SU-DHL-6 (cell line): Measurements from ENCODE around the gene MKS1.

Source experiments
- H2AFZ ChIP-seq: fragments of 200-600 bp; sonication (generic); 2 replicates; pipeline ENCODE4 v1.6.1; 2014; ENCODE audit warnings: low read depth, mild to moderate bottlenecking, moderate library complexity, mixed read lengths, antibody characterized with exemption, low read length; ENCODE audit not compliant: severe bottlenecking
- H3F3A ChIP-seq: fragments of 200-600 bp; shearing (Covaris generic); 2 replicates; pipeline ENCODE4 v1.6.0; 2016; ENCODE audit warnings: antibody characterized with exemption, mild to moderate bottlenecking; ENCODE audit not compliant: insufficient read depth
- H3K27ac ChIP-seq: fragments of 200-600 bp; sonication (generic); 2 replicates; pipeline ENCODE4 v1.5.1; 2016; ENCODE audit warnings: low read depth, mild to moderate bottlenecking, low read length, moderate library complexity, mixed read lengths
- H3K27me3 ChIP-seq: fragments of 200-600 bp; sonication (generic), shearing (Covaris generic); 2 replicates; pipeline ENCODE4 v1.6.0; 2014; ENCODE audit warnings: mild to moderate bottlenecking, low read length
- H3K36me3 ChIP-seq: fragments of 200-600 bp; sonication (generic); 2 replicates; pipeline ENCODE4 v1.6.1; 2014; ENCODE audit warnings: mild to moderate bottlenecking, low read length, mixed read lengths
- H3K4me2 ChIP-seq: fragments of 300-600, 200-600 bp; shearing (Covaris generic), sonication (generic); 2 replicates; pipeline ENCODE4 v1.6.0; 2014; ENCODE audit warnings: low read length, low read depth, mild to moderate bottlenecking; ENCODE audit not compliant: poor library complexity, severe bottlenecking
- H3K4me3 ChIP-seq: fragments of 200-600 bp; sonication (generic); 2 replicates; pipeline ENCODE4 v1.5.1; 2014; ENCODE audit warnings: antibody characterized with exemption, low read length, mild to moderate bottlenecking, mixed read lengths; ENCODE audit not compliant: insufficient read depth, poor library complexity, severe bottlenecking
- H3K79me2 ChIP-seq: fragments of 200-600 bp; sonication (generic); 2 replicates; pipeline ENCODE4 v1.6.1; 2014; ENCODE audit warnings: mild to moderate bottlenecking, low read length, moderate library complexity; ENCODE audit not compliant: insufficient read depth
- H3K9ac ChIP-seq: fragments of 200-600 bp; sonication (generic); 2 replicates; pipeline ENCODE4 v1.7.0; 2014; ENCODE audit warnings: mild to moderate bottlenecking, low read length
- H3K9me2 ChIP-seq: fragments of 200-600 bp; sonication (generic); replicated peaks from 2 replicates; pipeline ENCODE4 v1.6.1; 2014; ENCODE audit warnings: low read length; ENCODE audit not compliant: insufficient read depth
- H3K9me3 ChIP-seq: fragments of 200-600 bp; sonication (generic); 2 replicates; pipeline ENCODE4 v1.6.1; 2014; ENCODE audit warnings: low read length, mixed read lengths; ENCODE audit not compliant: insufficient read depth
- H4K20me1 ChIP-seq: fragments of 200-600 bp; sonication (generic); 2 replicates; pipeline ENCODE4 v1.6.1; 2014; ENCODE audit warnings: low read depth, mild to moderate bottlenecking, antibody characterized with exemption, low read length, moderate library complexity, mixed read lengths
- EZH2phosphoT487 ChIP-seq: fragments of 200-600 bp; sonication (generic), shearing (Covaris generic); conservative IDR thresholded peaks from 2 replicates; pipeline ENCODE4 v1.6.1; 2018; ENCODE audit warnings: mild to moderate bottlenecking, antibody characterized with exemption, low read length, moderate library complexity, mixed read lengths
- TF ChIP-seq, protein P1 (sequence below): fragments of 200-600 bp; sonication (generic); IDR thresholded peaks from one replicate; pipeline ENCODE4 v1.5.1; 2017; ENCODE audit warnings: antibody characterized with exemption, mild to moderate bottlenecking, low read length, moderate library complexity; ENCODE audit not compliant: insufficient read depth, poor library complexity, severe bottlenecking

MKS1 gene

DNA sequence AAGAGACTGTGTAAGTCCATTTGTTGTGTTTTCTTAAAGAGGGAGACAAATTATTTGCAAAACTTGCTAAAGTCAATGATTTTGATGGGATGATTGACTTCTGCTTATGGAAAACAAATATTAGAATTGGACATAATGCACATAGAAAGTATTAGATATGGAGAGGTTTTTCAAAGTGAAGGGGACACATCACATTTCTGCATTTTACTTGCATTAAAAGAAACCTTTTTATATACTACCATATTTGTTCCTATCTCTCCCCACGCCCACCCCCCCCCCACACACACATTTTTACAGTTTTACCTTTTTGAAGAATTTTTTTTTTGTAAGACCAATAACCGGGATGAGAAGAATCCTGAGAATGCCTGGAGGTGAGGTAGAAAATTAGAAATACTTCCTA, 60.9 kb downstream of the MKS1 start:
- H3K4me2 ChIP-seq: no peak overlapping the region
- H3K27me3 ChIP-seq: no peaks in the 10 kb centered on the region
- TF ChIP-seq EZH2phosphoT487: no peak
- TF ChIP-seq, protein P1, sequence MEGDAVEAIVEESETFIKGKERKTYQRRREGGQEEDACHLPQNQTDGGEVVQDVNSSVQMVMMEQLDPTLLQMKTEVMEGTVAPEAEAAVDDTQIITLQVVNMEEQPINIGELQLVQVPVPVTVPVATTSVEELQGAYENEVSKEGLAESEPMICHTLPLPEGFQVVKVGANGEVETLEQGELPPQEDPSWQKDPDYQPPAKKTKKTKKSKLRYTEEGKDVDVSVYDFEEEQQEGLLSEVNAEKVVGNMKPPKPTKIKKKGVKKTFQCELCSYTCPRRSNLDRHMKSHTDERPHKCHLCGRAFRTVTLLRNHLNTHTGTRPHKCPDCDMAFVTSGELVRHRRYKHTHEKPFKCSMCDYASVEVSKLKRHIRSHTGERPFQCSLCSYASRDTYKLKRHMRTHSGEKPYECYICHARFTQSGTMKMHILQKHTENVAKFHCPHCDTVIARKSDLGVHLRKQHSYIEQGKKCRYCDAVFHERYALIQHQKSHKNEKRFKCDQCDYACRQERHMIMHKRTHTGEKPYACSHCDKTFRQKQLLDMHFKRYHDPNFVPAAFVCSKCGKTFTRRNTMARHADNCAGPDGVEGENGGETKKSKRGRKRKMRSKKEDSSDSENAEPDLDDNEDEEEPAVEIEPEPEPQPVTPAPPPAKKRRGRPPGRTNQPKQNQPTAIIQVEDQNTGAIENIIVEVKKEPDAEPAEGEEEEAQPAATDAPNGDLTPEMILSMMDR: no peak
- no peaks in the 10 kb centered on the region for H3K79me2 ChIP-seq
- H3K36me3 ChIP-seq: no peaks in the 10 kb centered on the region
- H3K9me3 ChIP-seq: no peaks in the 10 kb centered on the region
- no peaks in the 10 kb centered on the region for H3K9me2 ChIP-seq
- no peaks in the 10 kb centered on the region for H4K20me1 ChIP-seq
- H3F3A ChIP-seq: no peaks in the 10 kb centered on the region
- no peak overlapping the region for H3K9ac ChIP-seq
- no peak overlapping the region for H2AFZ ChIP-seq
- no peak overlapping the region for H3K27ac ChIP-seq
- no peak overlapping the region for H3K4me3 ChIP-seq

GRCh38 chr17:58156839-58157803, 61.9 kb downstream of the MKS1 start:
- H3F3A ChIP-seq: no peaks in the 10 kb centered on the region
- H3K36me3 ChIP-seq: no peaks in the 10 kb centered on the region
- no peak overlapping the region for H3K9ac ChIP-seq
- no peak overlapping the region for H3K4me2 ChIP-seq
- no peaks in the 10 kb centered on the region for H3K27me3 ChIP-seq
- no peaks in the 10 kb centered on the region for H3K9me3 ChIP-seq
- TF ChIP-seq EZH2phosphoT487: no peak
- TF ChIP-seq, protein P1: no peak
- no peaks in the 10 kb centered on the region for H3K79me2 ChIP-seq
- no peaks in the 10 kb centered on the region for H4K20me1 ChIP-seq
- H3K27ac ChIP-seq: no peak overlapping the region
- H3K9me2 ChIP-seq: no peaks in the 10 kb centered on the region
- no peak overlapping the region for H3K4me3 ChIP-seq
- H2AFZ ChIP-seq: no peak overlapping the region
